Measurements from ENCODE around the gene PPP1R16B. TPM values are rescaled to one million over a fixed set of nuclear protein-coding genes. Genes with fewer than 3 reads are reported as not detected.

Gene PPP1R16B
- total and polyA plus RNA-seq, 2 of the 8 experiments (the other 6 are each of a cell fraction or from before 2014, with no cell fraction given) = 2.6 to 8.9 TPM

- 85% methylated on average over 3 of the region's 3 CpGs; no CpG with 5 or more reads in 1 of the 2 experiments for WGBS, 2 experiments (ENCODE audit: extremely low coverage in 1 of 2, insufficient coverage in 1 of 2, insufficient read length in 1 of 2, insufficient replicate concordance in 2 of 2, low coverage in 1 of 2, low lambda C conversion rate in 2 of 2, missing lambda C conversion rate in 1 of 2)
- Histone ChIP-seq H2BK20ac (ENCODE audit: low read length) (no peak overlapping the region), H2AK5ac (ENCODE audit: low read depth, low read length) (no peak overlapping the region), H2BK12ac (ENCODE audit: low read depth, low read length) (no peak overlapping the region), H3K23ac (ENCODE audit: insufficient read length) (no peak overlapping the region), H2BK15ac (ENCODE audit: low read length) (no peak overlapping the region), H4K91ac (replicated peaks; ENCODE audit: insufficient read length, low read length) (no peak overlapping the region), H3K36me3 (ENCODE audit: control insufficient read depth in 2 of 4, insufficient read depth in 4 of 4, low read length in 3 of 4) (peaks cover 23 to 81% (median 56%) of the 10 kb centered on the region in 4 experiments), H3K4me1 (replicated peaks in 1 of 4; ENCODE audit: control insufficient read depth in 3 of 4, insufficient read depth in 4 of 4, low read length in 3 of 4) (0 out of 7 replicates have a peak, but pooled peaks cover 0 to 3% (median 0%) of the 10 kb centered on the region in 4 experiments), H2AFZ (ENCODE audit: low read length) (no peak overlapping the region), H4K20me1 (replicated peaks in 1 of 2; ENCODE audit: control insufficient read depth in 1 of 2, insufficient read depth in 2 of 2, low read length in 2 of 2) (peaks cover 3 to 8% of the 10 kb centered on the region in 2 experiments), H3K4me2 (ENCODE audit: insufficient read depth in 1 of 2, low read depth in 2 of 2, low read length in 2 of 2) (no peak overlapping the region), H2BK5ac (ENCODE audit: low read depth, low read length) (no peak overlapping the region), H3K79me1 (ENCODE audit: low read depth, low read length) (peaks cover 2% of the 10 kb centered on the region; the same call in 1 of the 2 replicates), H3K14ac (ENCODE audit: insufficient read length) (no peak overlapping the region), H3K23me2 (ENCODE audit: low read depth, low read length) (no peaks in the 10 kb centered on the region), H3K4me3 (ENCODE audit: extremely low read depth in 1 of 4, insufficient read depth in 2 of 4, low read depth in 3 of 4, low read length in 4 of 4) (no peak overlapping the region), H3K9me3 (ENCODE audit: insufficient read depth in 2 of 2, low read depth in 1 of 2, low read length in 1 of 2) (no peaks in the 10 kb centered on the region), H2BK120ac (replicated peaks; ENCODE audit: low read depth, low read length) (no peak overlapping the region), H3K4ac (replicated peaks; ENCODE audit: insufficient read length, low read depth, low read length) (no peak overlapping the region), H4K8ac (ENCODE audit: extremely low read depth, insufficient read depth, low read length) (no peak overlapping the region), H3K18ac (ENCODE audit: extremely low read depth, low read length) (no peak overlapping the region), H3K27me3 (replicated peaks in 1 of 4; ENCODE audit: control insufficient read depth in 3 of 4, extremely low read depth in 1 of 4, insufficient read depth in 3 of 4, low read length in 3 of 4) (no peaks in the 10 kb centered on the region), H3K79me2 (ENCODE audit: control insufficient read depth in 1 of 2, insufficient read depth in 2 of 2, low read length in 2 of 2) (peaks cover 0 to 7% of the 10 kb centered on the region in 2 experiments; a peak in 2 of 4 replicates), H3K9ac (replicated peaks in 1 of 4; ENCODE audit: extremely low read depth in 1 of 4, low read depth in 3 of 4, low read length in 3 of 4) (no peak overlapping the region), H3K56ac (replicated peaks; ENCODE audit: insufficient read length, low read depth, low read length) (no peak overlapping the region), H4K5ac (ENCODE audit: insufficient read length, low read depth, low read length) (no peak overlapping the region), H3K27ac (ENCODE audit: low read depth, low read length) (no peak overlapping the region)
- TF ChIP-seq CTBP2 (IDR thresholded peaks at IDR 0.05; ENCODE audit: borderline replicate concordance, insufficient read depth, insufficient read length, low read length) (no peak), USF2 (IDR thresholded peaks at IDR 0.05; ENCODE audit: low read length) (no peak), PHF8 (conservative IDR thresholded peaks at IDR 0.05; ENCODE audit: low read depth, low read length) (no peak), JUND (IDR thresholded peaks at IDR 0.05; ENCODE audit: low read length) (no peak), KDM1A (IDR thresholded peaks at IDR 0.05; ENCODE audit: borderline replicate concordance, low read length) (no peak), YY1 (IDR thresholded peaks at IDR 0.05; ENCODE audit: low read depth, low read length) (no peak), SIN3A (conservative IDR thresholded peaks at IDR 0.05 in 1 of 2, IDR thresholded peaks at IDR 0.05 in 1 of 2; ENCODE audit: low read depth in 1 of 2, low read length in 2 of 2) (no peak), SP2 (IDR thresholded peaks at IDR 0.05; ENCODE audit: low read length) (no peak)
- FAIRE-seq = no peak
- CTCF ChIA-PET (ENCODE audit: partially characterized antibody) = interaction anchor here (1.1 kb wide), 1 partner anchor 156 kb away, joined by 3 read pairs; no protein-coding TSS in a partner anchor
- no peak for DNase-seq (ENCODE audit: low read depth in 1 of 2, low spot score in 2 of 2)
- POLR2A ChIA-PET (ENCODE audit: partially characterized antibody) = no interaction called here
Observed at GRCh38 chr20:38946836-38947235, 141.3 kb downstream of the PPP1R16B start.
